ENCODE results near the gene RACGAP1. TPM values are rescaled to one million over a fixed set of nuclear protein-coding genes. Genes with fewer than 3 reads are reported as not detected.

Gene RACGAP1
- total and polyA plus RNA-seq, 2 experiments from 2014 or later: 19.0 to 52.8 TPM

DNA sequence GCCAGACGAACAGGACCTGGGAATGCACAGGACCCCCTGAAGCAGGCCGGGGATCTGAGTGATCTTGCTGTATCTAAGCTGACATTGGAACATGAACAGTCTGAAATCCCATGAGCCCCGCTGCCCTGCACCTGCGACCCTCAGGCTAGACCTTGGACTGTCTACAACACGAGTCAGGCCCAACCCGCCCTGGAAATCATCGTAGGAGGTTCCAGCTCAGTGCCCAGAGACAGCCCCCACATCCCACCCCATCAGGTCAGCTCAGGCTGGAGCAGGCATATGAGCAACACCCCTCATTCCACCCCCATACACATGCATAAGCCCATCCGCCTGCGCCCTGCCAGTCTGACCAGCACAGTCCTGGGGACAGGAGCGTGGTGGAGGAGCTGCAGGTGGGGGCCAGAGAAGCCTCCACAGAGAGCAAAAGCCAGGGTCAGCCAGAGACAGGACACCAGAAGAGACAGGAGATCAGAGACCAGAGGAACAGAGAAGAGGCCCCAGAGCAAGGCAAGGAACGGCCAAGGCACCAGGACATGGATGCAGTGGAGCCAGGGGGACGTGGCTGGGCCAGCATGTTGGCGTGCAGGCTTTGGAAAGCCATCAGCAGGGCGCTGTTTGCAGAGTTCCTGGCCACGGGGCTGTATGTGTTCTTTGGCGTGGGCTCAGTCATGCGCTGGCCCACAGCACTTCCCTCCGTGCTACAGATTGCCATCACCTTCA is 52.5 kb downstream of the RACGAP1 start, which contains the start of gene AQP6:
TSS of gene AQP6 (plus strand) at position 307 of the 720 bp plus-strand sequence. CDS start at position 534, 227 bp downstream.
- H3F3A ChIP-seq (replicated peaks; ENCODE audit: low read depth): no peaks in the 10 kb centered on the region
- H3K79me2 ChIP-seq (replicated peaks; ENCODE audit: insufficient read depth): no peaks in the 10 kb centered on the region
- H3K27ac ChIP-seq (ENCODE audit: low read depth): no peak within 1 kb of the TSS
- H3K36me3 Mint-ChIP-seq (ENCODE audit: low read depth): no peaks in the 10 kb centered on the region
- H3K4me3 Mint-ChIP-seq: no peak within 1 kb of the TSS
- no peaks in the 10 kb centered on the region for H4K20me1 ChIP-seq (replicated peaks; ENCODE audit: insufficient read depth)
- H3K4me1 Mint-ChIP-seq: peaks cover 3% of the 10 kb centered on the region; the same call in 2 of the 3 replicates
- H3K4me3 ChIP-seq: no peak within 1 kb of the TSS
- DNase-seq (ENCODE audit: low spot score) (no peak), ATAC-seq (no peak)
- no peaks in the 10 kb centered on the region for H3K36me3 ChIP-seq (ENCODE audit: insufficient read depth)
- H2AFZ ChIP-seq: no peak within 1 kb of the TSS
- no peak within 1 kb of the TSS for H3K4me2 ChIP-seq
- TF ChIP-seq, protein P1, sequence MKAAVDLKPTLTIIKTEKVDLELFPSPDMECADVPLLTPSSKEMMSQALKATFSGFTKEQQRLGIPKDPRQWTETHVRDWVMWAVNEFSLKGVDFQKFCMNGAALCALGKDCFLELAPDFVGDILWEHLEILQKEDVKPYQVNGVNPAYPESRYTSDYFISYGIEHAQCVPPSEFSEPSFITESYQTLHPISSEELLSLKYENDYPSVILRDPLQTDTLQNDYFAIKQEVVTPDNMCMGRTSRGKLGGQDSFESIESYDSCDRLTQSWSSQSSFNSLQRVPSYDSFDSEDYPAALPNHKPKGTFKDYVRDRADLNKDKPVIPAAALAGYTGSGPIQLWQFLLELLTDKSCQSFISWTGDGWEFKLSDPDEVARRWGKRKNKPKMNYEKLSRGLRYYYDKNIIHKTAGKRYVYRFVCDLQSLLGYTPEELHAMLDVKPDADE (IDR thresholded peaks at IDR 0.05): no peak
- TF ChIP-seq JUNB (IDR thresholded peaks at IDR 0.05; ENCODE audit: unreplicated experiment) (no peak), STAT1 (IDR thresholded peaks at IDR 0.05; ENCODE audit: unreplicated experiment) (no peak), ZNF331 (CRISPR knock-in tag; IDR thresholded peaks at IDR 0.05; ENCODE audit: low read depth) (no peak), EZH2 (IDR thresholded peaks at IDR 0.05; ENCODE audit: low read depth, unreplicated experiment) (no peak), NANOG (IDR thresholded peaks at IDR 0.05; ENCODE audit: borderline replicate concordance) (no peak), CREB1 (CRISPR knock-in tag; IDR thresholded peaks at IDR 0.05; ENCODE audit: low read depth) (no peak), POLR2AphosphoS5 (IDR thresholded peaks at IDR 0.05; ENCODE audit: low read depth) (no peak)
- TF ChIP-seq, protein P2, sequence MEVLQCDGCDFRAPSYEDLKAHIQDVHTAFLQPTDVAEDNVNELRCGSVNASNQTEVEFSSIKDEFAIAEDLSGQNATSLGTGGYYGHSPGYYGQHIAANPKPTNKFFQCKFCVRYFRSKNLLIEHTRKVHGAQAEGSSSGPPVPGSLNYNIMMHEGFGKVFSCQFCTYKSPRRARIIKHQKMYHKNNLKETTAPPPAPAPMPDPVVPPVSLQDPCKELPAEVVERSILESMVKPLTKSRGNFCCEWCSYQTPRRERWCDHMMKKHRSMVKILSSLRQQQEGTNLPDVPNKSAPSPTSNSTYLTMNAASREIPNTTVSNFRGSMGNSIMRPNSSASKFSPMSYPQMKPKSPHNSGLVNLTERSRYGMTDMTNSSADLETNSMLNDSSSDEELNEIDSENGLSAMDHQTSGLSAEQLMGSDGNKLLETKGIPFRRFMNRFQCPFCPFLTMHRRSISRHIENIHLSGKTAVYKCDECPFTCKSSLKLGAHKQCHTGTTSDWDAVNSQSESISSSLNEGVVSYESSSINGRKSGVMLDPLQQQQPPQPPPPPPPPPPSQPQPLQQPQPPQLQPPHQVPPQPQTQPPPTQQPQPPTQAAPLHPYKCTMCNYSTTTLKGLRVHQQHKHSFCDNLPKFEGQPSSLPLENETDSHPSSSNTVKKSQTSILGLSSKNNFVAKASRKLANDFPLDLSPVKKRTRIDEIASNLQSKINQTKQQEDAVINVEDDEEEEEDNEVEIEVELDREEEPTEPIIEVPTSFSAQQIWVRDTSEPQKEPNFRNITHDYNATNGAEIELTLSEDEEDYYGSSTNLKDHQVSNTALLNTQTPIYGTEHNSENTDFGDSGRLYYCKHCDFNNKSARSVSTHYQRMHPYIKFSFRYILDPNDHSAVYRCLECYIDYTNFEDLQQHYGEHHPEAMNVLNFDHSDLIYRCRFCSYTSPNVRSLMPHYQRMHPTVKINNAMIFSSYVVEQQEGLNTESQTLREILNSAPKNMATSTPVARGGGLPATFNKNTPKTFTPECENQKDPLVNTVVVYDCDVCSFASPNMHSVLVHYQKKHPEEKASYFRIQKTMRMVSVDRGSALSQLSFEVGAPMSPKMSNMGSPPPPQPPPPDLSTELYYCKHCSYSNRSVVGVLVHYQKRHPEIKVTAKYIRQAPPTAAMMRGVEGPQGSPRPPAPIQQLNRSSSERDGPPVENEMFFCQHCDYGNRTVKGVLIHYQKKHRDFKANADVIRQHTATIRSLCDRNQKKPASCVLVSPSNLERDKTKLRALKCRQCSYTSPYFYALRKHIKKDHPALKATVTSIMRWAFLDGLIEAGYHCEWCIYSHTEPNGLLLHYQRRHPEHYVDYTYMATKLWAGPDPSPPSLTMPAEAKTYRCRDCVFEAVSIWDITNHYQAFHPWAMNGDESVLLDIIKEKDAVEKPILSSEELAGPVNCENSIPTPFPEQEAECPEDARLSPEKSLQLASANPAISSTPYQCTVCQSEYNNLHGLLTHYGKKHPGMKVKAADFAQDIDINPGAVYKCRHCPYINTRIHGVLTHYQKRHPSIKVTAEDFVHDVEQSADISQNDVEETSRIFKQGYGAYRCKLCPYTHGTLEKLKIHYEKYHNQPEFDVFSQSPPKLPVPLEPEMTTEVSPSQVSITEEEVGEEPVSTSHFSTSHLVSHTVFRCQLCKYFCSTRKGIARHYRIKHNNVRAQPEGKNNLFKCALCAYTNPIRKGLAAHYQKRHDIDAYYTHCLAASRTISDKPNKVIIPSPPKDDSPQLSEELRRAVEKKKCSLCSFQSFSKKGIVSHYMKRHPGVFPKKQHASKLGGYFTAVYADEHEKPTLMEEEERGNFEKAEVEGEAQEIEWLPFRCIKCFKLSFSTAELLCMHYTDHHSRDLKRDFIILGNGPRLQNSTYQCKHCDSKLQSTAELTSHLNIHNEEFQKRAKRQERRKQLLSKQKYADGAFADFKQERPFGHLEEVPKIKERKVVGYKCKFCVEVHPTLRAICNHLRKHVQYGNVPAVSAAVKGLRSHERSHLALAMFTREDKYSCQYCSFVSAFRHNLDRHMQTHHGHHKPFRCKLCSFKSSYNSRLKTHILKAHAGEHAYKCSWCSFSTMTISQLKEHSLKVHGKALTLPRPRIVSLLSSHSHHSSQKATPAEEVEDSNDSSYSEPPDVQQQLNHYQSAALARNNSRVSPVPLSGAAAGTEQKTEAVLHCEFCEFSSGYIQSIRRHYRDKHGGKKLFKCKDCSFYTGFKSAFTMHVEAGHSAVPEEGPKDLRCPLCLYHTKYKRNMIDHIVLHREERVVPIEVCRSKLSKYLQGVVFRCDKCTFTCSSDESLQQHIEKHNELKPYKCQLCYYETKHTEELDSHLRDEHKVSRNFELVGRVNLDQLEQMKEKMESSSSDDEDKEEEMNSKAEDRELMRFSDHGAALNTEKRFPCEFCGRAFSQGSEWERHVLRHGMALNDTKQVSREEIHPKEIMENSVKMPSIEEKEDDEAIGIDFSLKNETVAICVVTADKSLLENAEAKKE (CRISPR knock-in tag; IDR thresholded peaks at IDR 0.05): no peak
- TF ChIP-seq, protein P3, sequence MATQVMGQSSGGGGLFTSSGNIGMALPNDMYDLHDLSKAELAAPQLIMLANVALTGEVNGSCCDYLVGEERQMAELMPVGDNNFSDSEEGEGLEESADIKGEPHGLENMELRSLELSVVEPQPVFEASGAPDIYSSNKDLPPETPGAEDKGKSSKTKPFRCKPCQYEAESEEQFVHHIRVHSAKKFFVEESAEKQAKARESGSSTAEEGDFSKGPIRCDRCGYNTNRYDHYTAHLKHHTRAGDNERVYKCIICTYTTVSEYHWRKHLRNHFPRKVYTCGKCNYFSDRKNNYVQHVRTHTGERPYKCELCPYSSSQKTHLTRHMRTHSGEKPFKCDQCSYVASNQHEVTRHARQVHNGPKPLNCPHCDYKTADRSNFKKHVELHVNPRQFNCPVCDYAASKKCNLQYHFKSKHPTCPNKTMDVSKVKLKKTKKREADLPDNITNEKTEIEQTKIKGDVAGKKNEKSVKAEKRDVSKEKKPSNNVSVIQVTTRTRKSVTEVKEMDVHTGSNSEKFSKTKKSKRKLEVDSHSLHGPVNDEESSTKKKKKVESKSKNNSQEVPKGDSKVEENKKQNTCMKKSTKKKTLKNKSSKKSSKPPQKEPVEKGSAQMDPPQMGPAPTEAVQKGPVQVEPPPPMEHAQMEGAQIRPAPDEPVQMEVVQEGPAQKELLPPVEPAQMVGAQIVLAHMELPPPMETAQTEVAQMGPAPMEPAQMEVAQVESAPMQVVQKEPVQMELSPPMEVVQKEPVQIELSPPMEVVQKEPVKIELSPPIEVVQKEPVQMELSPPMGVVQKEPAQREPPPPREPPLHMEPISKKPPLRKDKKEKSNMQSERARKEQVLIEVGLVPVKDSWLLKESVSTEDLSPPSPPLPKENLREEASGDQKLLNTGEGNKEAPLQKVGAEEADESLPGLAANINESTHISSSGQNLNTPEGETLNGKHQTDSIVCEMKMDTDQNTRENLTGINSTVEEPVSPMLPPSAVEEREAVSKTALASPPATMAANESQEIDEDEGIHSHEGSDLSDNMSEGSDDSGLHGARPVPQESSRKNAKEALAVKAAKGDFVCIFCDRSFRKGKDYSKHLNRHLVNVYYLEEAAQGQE (IDR thresholded peaks at IDR 0.05; ENCODE audit: unreplicated experiment): no peak
- TF ChIP-seq, protein P4, sequence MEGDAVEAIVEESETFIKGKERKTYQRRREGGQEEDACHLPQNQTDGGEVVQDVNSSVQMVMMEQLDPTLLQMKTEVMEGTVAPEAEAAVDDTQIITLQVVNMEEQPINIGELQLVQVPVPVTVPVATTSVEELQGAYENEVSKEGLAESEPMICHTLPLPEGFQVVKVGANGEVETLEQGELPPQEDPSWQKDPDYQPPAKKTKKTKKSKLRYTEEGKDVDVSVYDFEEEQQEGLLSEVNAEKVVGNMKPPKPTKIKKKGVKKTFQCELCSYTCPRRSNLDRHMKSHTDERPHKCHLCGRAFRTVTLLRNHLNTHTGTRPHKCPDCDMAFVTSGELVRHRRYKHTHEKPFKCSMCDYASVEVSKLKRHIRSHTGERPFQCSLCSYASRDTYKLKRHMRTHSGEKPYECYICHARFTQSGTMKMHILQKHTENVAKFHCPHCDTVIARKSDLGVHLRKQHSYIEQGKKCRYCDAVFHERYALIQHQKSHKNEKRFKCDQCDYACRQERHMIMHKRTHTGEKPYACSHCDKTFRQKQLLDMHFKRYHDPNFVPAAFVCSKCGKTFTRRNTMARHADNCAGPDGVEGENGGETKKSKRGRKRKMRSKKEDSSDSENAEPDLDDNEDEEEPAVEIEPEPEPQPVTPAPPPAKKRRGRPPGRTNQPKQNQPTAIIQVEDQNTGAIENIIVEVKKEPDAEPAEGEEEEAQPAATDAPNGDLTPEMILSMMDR (conservative IDR thresholded peaks at IDR 0.05; ENCODE audit: low read depth in 2 of 2): no peak
- no peaks in the 10 kb centered on the region for H3K9me3 Mint-ChIP-seq
- H3K27ac Mint-ChIP-seq: no peak within 1 kb of the TSS
- H3K27me3 ChIP-seq (ENCODE audit: insufficient read depth): peaks cover 7% of the 10 kb centered on the region; the same call in 1 of the 2 replicates
- no peaks in the 10 kb centered on the region for H3K9me2 ChIP-seq (ENCODE audit: insufficient read depth)
- peaks cover 4% of the 10 kb centered on the region; the same call in 1 of the 2 replicates for H3K4me1 ChIP-seq (ENCODE audit: insufficient read depth)
- H3K27me3 Mint-ChIP-seq (ENCODE audit: insufficient read depth, low read depth, poor library complexity): peaks cover 11% of the 10 kb centered on the region

Measured in GM23338 (cell line).